Measurements from ENCODE around the gene PLEKHM3.

The PLEKHM3 gene, protein sequence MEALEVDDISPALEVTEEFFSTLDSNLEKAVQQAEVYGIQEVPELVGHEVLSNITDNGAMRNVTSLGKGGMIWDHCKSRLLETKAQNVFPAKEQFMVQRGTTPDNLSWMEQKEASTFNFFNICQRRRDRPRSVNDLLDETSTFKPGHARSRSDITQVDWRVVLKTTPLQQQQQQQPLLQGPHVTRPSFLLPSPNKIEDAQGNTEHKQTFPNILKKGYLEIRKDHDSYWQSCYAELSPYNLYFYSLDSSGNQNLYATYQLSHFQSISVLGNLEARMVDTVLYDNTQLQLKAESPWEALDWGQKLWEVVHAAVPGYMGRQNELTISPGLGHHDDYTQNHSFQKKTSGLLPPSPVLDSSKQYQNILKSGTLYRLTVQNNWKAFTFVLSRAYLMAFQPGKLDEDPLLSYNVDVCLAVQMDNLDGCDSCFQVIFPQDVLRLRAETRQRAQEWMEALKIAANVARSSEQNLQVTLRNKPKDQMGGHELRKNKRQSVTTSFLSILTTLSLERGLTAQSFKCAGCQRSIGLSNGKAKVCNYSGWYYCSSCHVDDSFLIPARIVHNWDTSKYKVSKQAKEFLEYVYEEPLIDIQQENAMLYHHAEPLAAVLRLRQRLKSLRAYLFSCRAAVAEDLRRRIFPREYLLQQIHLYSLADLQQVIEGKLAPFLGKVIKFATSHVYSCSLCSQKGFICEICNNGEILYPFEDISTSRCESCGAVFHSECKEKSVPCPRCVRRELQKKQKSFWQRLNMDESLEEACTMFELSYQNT

GRCh38 chr2:208025037-208025813 lies at the start of gene PLEKHM3:
Gene PLEKHM3, minus strand, starts transcription at chr2:208025527. Its CDS starts 23,888 bp downstream, at chr2:208001639.
- peak in 1 of 2 experiments; percentile 26 for DNase-seq

DNA sequence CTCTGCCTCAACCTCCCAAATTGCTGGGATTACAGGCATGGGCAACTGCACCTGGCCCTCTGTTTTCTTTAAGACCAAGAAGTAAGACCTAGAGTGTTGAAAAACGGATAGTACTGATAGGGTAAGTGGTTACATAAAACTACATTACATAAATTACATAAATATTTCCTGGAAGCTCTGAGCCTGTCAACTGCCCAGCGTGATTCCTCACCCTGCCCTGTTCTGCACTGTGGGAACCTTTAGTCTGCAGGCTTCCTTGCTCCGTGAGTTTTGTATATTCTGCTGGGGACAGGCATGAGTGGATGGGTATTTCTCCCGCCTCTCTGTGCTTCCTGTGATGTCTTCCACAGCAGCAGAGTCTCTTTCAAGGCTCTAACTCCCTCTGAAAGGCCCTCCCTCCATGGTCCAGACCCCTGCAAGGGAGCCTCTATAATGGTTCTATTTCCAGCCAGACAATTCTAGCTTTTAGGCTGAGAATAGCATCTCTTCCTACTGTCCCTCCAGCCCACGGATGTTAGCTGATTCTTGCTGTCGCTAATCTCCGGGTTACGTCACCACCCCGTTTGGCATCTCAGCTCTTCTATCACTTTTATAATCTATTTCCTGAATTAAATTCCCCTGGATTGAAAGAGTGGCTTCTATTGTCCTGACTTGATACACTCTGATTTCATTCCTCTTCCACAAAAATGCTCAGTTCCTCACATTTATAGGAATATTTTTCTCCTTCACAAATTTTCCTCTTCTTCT lies 49.5 kb upstream of the PLEKHM3 start:
- DNase-seq = no peak

- DNase-seq = peak in 1 of 2 experiments; percentile 3
Measured at GRCh38 chr2:208072250-208072892, 47.0 kb upstream of the PLEKHM3 start.

- no peak for DNase-seq
Measured at GRCh38 chr2:208069186-208069585, 43.9 kb upstream of the PLEKHM3 start.

- no peak for DNase-seq
Measured at GRCh38 chr2:208066016-208066415, 40.7 kb upstream of the PLEKHM3 start.

DNA sequence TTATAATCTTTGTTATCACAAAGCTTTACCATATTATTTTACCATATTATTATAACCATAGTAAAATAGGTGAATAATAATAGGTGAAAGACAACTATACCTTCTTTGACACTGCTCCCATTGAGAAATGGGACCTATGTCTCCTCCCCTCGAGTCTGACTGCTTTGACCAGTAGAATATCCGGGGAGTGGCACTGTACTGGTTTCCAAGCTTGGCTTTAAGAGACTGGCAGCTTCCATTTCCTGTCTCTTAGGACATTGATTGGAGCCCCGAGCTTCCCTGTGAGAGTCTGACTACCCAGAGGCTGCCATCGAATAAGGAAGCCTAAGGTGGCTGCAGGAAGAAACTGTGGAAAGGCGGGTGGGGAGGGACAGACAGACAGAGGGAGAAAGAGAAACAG lies 40.1 kb upstream of the PLEKHM3 start:
- no peak for DNase-seq

DNA sequence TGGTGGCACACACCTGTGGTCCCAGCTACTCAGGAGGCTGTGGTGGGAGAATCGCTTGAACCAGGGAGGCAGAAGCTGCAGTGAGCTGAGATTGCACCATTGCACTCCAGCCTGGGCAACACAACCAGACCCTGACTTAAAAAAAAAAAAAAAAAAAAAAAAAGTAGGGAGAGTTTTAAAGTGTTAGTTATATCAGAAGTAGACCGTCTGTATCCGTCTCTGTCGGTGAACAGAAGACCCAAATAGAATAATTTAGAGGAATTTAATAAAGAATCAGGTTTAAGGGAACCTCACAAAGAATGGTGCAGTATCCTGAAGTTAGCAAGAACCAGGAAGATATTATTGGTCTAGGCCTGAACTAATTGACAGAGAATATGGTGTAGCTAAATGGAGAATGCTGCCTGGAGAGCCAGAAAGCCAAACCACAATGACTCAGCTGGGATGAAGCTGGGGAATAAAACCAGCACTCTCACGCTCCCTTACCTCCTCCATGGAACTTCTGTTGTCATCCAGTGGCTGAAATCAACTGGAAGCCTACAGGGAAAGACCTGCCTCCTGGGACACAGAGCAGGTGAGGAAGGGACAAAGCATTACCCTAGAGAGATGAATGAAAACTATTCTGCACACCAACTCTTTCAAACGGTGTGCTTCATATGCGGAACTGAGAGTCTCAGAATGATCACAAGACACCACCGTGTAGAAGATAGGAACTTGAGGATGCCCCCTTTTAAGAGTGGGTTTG lies 39.1 kb upstream of the PLEKHM3 start:
- no peak for DNase-seq

DNA sequence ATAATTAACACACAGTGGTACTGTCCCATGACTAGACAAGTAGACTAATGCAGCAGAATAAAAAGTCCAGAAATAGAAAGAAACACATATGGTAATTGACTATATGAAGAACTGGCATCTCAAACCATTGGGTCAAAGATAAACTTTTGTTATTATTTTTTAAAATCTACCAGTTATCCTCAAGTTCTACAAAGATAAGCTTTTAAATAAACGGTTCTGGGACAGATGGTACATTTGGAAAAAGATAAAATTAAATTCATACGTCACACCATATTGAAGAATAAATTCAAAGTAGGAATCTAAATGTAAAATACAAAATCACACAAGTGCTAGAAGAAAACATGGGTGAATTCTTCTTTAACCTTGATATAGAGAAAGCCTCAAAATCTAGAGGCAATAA lies 37.6 kb upstream of the PLEKHM3 start:
- DNase-seq = no peak

GRCh38 chr2:208062113-208062512 lies 36.8 kb upstream of the PLEKHM3 start:
- no peak for DNase-seq

DNA sequence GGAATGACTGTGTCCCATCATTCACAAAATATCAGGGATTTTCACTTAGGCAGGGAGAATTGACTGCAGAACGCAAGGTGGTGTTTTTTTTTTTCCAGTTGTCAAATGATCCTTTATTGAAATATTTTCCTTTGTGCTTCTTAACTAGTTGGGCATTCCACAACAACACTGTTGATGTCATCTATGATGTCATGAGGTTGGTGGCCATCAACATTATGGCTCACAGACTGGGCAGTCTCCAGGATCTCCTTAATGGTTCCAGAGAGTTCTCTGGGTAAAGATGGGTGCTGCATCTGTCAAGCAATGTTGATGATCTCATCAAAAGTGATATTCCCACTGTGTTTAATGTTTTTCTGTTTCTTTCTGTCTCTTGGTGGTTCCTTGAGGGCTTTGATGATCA lies 31.8 kb upstream of the PLEKHM3 start:
- no peak for DNase-seq

GRCh38 chr2:208049441-208049840 lies 24.1 kb upstream of the PLEKHM3 start:
- DNase-seq = no peak

DNA sequence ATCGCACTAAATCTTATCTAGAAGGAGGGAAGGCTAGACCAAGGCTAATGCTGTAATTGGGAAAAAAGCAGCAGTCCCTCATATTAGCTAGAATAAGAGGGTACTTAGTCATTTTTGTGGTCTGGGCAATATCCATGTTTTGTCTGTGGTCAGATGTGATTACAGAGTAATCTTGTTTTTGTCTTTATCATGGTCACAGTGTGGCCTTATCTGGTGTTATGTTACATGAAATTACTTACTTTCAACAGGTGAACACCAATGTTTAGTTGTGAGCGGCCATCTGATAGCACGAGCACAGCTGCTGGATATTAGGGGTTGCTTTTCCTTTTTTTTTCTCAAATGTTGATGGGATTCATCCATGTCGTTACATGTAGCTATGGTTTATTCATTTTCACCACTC lies 23.7 kb upstream of the PLEKHM3 start:
- DNase-seq = no peak

GRCh38 chr2:208047840-208048239 lies 22.5 kb upstream of the PLEKHM3 start:
- no peak for DNase-seq

GRCh38 chr2:208046686-208047085 lies 21.4 kb upstream of the PLEKHM3 start:
- DNase-seq = no peak

GRCh38 chr2:208042450-208042849 lies 17.1 kb upstream of the PLEKHM3 start:
- no peak for DNase-seq

DNA sequence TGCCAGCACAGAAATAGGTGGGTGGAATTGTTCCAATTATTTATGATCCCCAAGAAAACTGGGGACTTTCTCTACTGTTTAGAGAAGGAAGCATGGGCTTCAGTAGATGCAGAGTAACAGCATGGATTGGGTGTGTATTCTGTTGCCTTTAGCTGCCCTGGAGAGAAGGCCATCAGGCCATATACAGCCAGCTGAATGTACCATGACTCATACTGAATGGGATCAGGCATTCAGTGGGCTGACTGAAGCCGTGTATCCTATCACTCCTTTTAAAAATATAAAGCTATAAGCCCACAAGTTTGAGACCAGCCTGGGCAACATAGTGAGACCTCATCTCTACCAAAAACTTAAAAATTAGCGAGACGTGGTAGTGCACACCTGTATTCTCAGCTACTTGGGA lies 16.7 kb upstream of the PLEKHM3 start:
- DNase-seq = no peak

DNA sequence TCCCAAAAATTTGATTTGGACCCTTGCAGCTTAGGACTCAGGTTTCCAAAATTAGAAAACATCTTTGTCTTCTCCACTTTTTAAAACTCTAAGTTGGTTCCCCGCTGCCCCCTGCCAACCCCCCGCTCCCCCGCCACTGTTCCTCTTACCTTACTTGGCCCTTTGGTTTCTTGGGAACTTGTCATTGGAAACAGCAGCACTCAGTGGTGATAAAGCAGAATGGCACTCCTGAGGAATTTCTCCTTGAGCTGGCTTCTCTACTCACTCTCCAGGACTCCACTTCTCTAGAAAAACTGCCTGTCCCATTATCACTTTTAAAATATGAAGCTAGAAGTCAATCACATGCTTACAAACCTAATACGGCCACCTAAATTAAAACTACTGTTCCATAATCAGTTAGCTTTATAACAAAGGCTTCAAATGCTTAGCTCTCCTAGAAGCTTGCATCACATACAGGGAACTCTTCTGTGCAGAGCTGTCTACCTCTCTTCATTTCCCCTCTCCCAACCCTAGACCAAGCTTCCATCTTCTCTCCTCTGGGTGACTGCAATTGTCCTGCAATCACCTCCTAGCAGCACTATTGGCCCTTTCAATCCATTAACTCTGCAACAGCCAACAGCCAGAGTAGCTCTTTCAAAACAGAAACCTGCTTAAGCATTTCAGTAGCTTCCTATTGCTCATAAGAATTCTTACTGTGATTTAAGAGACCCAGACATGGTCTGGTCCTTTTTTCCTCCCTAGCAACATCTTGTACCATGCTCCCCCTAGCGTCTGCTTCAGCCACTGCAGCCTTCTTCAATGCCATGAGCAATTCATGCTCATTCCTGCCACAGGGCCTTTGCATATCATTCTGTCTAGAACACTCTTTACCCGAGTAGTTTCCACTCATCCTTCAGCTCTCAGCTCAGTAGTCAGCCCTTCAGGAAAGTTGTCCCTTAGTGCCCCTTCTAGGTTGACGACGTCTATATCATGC lies 15.2 kb upstream of the PLEKHM3 start:
- DNase-seq = no peak

DNA sequence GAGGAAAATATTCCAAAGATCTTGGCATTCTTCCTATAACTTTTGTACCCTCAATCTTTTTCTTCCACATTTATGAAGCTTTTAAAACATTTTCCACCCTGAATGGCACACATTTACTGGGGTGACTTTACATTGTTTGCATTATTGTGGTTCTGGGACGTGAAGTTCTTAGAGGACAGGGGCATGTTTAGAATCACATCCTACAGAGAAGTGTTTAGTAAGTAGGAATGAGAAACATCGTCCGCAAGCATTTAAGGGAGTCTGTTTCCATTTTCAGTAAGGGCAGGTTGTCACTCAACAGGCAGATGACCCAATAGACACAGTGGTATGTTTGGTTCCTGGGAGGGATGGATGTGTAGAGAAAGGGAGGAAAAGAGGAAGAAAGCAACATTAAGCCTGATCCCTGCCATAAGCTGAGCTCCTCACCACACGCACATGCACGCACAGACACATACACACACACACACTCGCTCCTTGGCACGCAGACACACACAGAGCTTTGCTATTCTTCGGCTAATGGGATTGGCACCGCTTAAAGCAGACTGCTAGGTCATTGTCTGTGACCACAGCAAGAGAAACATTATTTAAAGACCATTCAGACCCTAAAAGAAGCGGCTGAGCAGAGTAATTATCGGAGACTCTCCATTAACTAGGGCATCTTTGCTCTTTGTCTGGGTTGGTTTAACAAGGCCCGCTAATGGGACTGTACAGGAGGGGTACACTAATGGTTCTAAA lies 14.2 kb upstream of the PLEKHM3 start:
- DNase-seq = no peak
